Body of pancreas (tissue), 4 donors: ENCODE data around the gene ABCC11. TPM values are rescaled to one million over a fixed set of nuclear protein-coding genes. Genes with fewer than 3 reads are reported as not detected.
"Not testable (repeated sequence)": the region's sequence is repeated elsewhere in the genome, so short reads cannot be mapped to it uniquely, and the experiment has no call there.

ENCODE experiments used
- ATAC-seq: fragments of 150-250 bp; one replicate; pipeline ENCODE4 v1.9.1; 2016
- DNase-seq, 4 donors: peaks; one replicate each; pipeline ENCODE4 v3.0.0-alpha.2; 2019
- H3K27ac ChIP-seq, 4 donors: fragments of 200-600 bp; sonication (generic); 1 replicate in 3 of 4; 2 replicates in 1 of 4; pipeline versions ENCODE4 v1.5.1 to v1.6.1; 2016 to 2019; ENCODE audit warnings: mild to moderate bottlenecking in 1 of 4, mixed read lengths in 1 of 4, moderate library complexity in 1 of 4
- H3K27me3 ChIP-seq, 2 donors: fragments of 200-600 bp; sonication (generic); one replicate each; pipeline ENCODE4 v1.6.0; 2016; ENCODE audit warnings: mild to moderate bottlenecking in 1 of 2
- H3K36me3 ChIP-seq, 2 donors: fragments of 200-600 bp; sonication (generic); replicated peaks in 1 of 2; 2 replicates each; pipeline ENCODE4 v1.5.1; 2016; ENCODE audit warnings: low read depth in 2 of 2; ENCODE audit not compliant: insufficient read depth in 1 of 2
- H3K4me1 ChIP-seq: fragments of 200-600 bp; sonication (generic); one replicate; pipeline ENCODE4 v1.6.0; 2016
- H3K4me3 ChIP-seq, 2 donors: fragments of 200-600 bp; sonication (generic); 1 replicate in 1 of 2; 2 replicates in 1 of 2; pipeline ENCODE4 v1.5.1; 2016 to 2019
- H3K9me3 ChIP-seq, 3 donors: fragments of 200-600 bp; sonication (generic); 1 replicate in 2 of 3; 2 replicates in 1 of 3; pipeline ENCODE4 v1.5.1; 2016
- CTCF ChIP-seq, 7 experiments: fragments of 450-650 bp in 4 of 7; fragments of 200-600 bp in 3 of 7; sonication (generic) in 3 of 7; IDR thresholded peaks; one replicate each; pipeline ENCODE4 v1.5.1; 2016 to 2019; ENCODE audit warnings: antibody characterized with exemption in 7 of 7
- POLR2A ChIP-seq, 3 donors: fragments of 450-650 bp; IDR thresholded peaks; one replicate each; pipeline ENCODE4 v1.6.1; 2016; ENCODE audit warnings: antibody characterized with exemption in 3 of 3, mild to moderate bottlenecking in 2 of 3
- WGBS, 2 donors: methylation state at CpG; one replicate each; pipeline ENCODE4 v1.1.5; 2017; 5-methylcytosine and 5-hydroxymethylcytosine counted together
- intact Hi-C: fragments of 100-400 bp; cut with DNase I; formaldehyde crosslinking; loops from one replicate; pipeline ENCODE4 v1.15.1; 2023
- total RNA-seq, 2 donors: library from RNA; depleted of rRNA; stranded (reverse); fragments of >200 nt; gene quantifications; one replicate each; pipeline ENCODE4 v1.1.0, GENCODE V29; 2016

The ABCC11 gene
- total RNA-seq, 2 donors from 2014 or later: 0.52 TPM; not detected in 1

- Histone ChIP-seq H3K9me3 (no peaks in the 10 kb centered on the region), H3K4me1 (peaks cover 48% of the 10 kb centered on the region), H3K4me3 (no peak overlapping the region), H3K36me3 (no peaks in the 10 kb centered on the region), H3K27ac (peak overlapping the region in 3 of 4 donors; percentile 15 to 96 (median 49)), H3K27me3 (no peaks in the 10 kb centered on the region)
- 4 to 6% methylated on average over 2 of the region's 2 CpGs for WGBS, 2 donors
- ATAC-seq: no peak
- TF ChIP-seq POLR2A (IDR thresholded peaks at IDR 0.05) (no peak), CTCF (IDR thresholded peaks at IDR 0.05) (no peak)
- no peak for DNase-seq
- intact Hi-C loops: no loop called here
These were observed 1.3 kb downstream of the ABCC11 start for GRCh38 chr16:48246066-48246465.

- Histone ChIP-seq H3K36me3 (no peaks in the 10 kb centered on the region), H3K9me3 (no peaks in the 10 kb centered on the region), H3K27ac (peak overlapping the region; percentile 92 to 97 (median 96)), H3K27me3 (no peaks in the 10 kb centered on the region), H3K4me1 (peaks cover 36% of the 10 kb centered on the region), H3K4me3 (peak overlapping the region; percentile 78 to 94)
- ATAC-seq: no peak
- TF ChIP-seq CTCF (IDR thresholded peaks at IDR 0.05): no peak
- no peak for TF ChIP-seq POLR2A (IDR thresholded peaks at IDR 0.05)
- 2 to 3% methylated on average over 8 of the region's 8 CpGs for WGBS, 2 donors
- intact Hi-C loops: no loop called here
- no peak for DNase-seq
These were observed 2.5 kb downstream of the ABCC11 start for GRCh38 chr16:48244863-48245195.

- ATAC-seq: peak; percentile 98
- WGBS, 2 donors: 0 to 1% methylated on average over 21 to 58 of the region's 63 CpGs
- peak; percentile 90 to 94 (median 92) for DNase-seq
- Histone ChIP-seq H3K9me3 (no peaks in the 10 kb centered on the region), H3K27ac (peak within 1 kb of the TSS; percentile 92 to 97 (median 96)), H3K27me3 (no peaks in the 10 kb centered on the region), H3K4me3 (peak within 1 kb of the TSS; percentile 78 to 94), H3K4me1 (peaks cover 34% of the 10 kb centered on the region), H3K36me3 (no peaks in the 10 kb centered on the region)
- TF ChIP-seq CTCF (IDR thresholded peaks at IDR 0.05) (no peak), POLR2A (IDR thresholded peaks at IDR 0.05) (peak; percentile 60 to 86 (median 85))
- intact Hi-C loops: no loop called here
These were observed 3.1 kb downstream of the ABCC11 start, which contains the start of gene LONP2 for GRCh38 chr16:48244080-48244862. LONP2 (plus strand) TSS chr16:48244300; CDS start chr16:48244389, 89 bp downstream.

- intact Hi-C loops, DNase-seq, H3K4me3 ChIP-seq, H3K27ac ChIP-seq, H3K36me3 ChIP-seq, H3K4me1 ChIP-seq, ATAC-seq, H3K9me3 ChIP-seq, H3K27me3 ChIP-seq: not testable (repeated sequence)
- WGBS, 2 donors: 90 to 92% methylated on average over 3 of the region's 3 CpGs
These were observed 7.2 kb downstream of the ABCC11 start for GRCh38 chr16:48240147-48240546.

- no peak for TF ChIP-seq POLR2A (IDR thresholded peaks at IDR 0.05)
- TF ChIP-seq CTCF (IDR thresholded peaks at IDR 0.05): no peak
- ATAC-seq: no peak
These were observed 11.1 kb downstream of the ABCC11 start for GRCh38 chr16:48236286-48236685.

More at GRCh38 chr16:48236286-48236685, 11.1 kb downstream of the ABCC11 start:
- H3K36me3 ChIP-seq: no peaks in the 10 kb centered on the region
- no peak for DNase-seq
- no peaks in the 10 kb centered on the region for H3K27me3 ChIP-seq
- H3K4me3 ChIP-seq: no peak overlapping the region
- intact Hi-C loops: no loop called here
- no peak overlapping the region for H3K27ac ChIP-seq
- 58 to 77% methylated on average over 1 of the region's 1 CpG for WGBS, 2 donors
- no peaks in the 10 kb centered on the region for H3K9me3 ChIP-seq
- H3K4me1 ChIP-seq: no peaks in the 10 kb centered on the region
